NCI-H146 treated with DMSO at 0.1 percent for 48 hours (cell line): ENCODE results near the gene C11orf21.

ENCODE experiments used
- DNase-seq: peaks from one replicate; lab custom pipeline; 2025; ENCODE audit not compliant: unreplicated experiment; lab: John Stamatoyannopoulos, UW

The C11orf21 gene

DNA sequence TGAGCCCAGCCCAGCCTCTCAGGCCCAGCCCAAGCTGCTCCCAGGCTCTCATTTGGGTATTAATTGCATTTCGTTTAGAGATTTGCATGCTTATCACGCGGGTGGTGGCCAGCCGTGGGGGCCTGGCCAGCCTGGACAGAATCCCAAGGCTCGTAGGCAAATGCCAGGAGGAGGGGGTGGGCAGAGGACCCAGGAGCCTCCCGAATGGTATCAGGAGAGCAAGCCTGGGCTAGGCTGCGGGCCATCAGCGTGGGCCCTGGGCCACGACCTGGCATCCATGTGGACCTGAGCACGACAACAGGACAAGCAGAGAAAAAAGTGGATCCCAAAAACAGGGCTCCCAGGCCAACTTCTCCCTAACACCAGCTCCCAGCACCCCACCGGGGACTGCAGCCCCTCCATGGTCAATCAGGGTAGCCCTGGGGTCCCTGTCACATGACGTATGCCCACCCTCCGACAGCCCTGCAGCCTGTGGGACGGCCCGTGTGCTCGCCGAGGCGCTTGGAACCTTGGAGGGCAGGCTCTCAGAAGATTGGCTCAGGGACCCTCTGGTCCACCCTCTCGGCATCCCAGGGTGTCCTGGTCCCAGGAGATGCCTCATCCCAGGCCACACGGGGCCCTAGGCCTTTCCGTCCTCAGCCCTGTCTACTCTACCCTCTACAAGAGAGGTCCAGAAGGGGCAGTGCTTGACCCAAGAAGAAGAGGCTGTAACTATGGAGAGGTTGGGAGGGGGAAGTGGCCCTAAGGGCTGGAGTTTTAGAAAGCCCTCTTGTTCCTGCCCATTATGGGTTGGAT is 40.1 kb downstream of the C11orf21 start:
- DNase-seq, result no peak

DNA sequence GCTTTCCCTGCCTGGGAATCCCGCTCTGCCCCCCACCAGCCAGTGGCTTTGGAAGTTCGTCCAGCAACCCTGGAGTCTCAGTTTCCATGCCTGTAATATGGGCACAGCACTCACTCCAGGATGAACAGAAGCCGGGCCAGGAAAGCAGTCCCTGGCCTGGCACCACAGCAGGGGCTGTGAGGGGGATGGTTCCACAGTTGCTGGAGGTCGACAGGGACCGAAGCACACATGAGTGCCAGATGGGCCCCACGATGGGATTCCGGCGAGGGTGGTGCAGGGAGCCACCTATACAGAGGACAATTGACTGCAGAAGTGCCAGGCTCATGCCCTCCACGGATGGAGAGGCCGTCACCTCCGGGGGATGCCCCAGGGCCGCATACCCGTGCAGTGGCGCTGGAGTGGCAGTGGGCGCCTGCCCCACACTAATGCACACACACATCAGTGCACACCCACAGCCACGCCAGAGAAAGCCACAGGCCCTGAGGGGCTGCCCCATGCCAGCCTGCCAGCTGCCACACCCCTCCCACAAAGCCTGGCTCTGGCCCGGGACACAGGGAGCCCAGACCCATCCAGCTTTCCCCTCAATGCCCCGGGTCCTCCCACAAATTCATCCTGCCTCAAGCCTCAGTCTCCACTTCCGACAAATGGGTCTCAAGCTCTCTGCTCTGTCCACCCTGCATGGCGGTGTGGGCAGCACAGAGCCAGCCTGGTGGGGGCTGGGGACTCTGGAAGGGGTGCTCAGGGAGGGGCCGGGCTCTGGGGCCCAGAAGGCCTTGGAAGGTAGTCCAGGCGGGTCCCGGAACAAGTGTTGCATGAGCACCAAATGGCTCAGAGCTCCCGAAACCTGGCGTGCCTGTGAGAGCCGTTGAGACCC is 41.0 kb downstream of the C11orf21 start:
- DNase-seq, result no peak

- no peak for DNase-seq
Measured at GRCh38 chr11:2259897-2260451, 41.7 kb downstream of the C11orf21 start.

- no peak for DNase-seq
Measured at GRCh38 chr11:2259466-2259830, 42.3 kb downstream of the C11orf21 start.

DNA sequence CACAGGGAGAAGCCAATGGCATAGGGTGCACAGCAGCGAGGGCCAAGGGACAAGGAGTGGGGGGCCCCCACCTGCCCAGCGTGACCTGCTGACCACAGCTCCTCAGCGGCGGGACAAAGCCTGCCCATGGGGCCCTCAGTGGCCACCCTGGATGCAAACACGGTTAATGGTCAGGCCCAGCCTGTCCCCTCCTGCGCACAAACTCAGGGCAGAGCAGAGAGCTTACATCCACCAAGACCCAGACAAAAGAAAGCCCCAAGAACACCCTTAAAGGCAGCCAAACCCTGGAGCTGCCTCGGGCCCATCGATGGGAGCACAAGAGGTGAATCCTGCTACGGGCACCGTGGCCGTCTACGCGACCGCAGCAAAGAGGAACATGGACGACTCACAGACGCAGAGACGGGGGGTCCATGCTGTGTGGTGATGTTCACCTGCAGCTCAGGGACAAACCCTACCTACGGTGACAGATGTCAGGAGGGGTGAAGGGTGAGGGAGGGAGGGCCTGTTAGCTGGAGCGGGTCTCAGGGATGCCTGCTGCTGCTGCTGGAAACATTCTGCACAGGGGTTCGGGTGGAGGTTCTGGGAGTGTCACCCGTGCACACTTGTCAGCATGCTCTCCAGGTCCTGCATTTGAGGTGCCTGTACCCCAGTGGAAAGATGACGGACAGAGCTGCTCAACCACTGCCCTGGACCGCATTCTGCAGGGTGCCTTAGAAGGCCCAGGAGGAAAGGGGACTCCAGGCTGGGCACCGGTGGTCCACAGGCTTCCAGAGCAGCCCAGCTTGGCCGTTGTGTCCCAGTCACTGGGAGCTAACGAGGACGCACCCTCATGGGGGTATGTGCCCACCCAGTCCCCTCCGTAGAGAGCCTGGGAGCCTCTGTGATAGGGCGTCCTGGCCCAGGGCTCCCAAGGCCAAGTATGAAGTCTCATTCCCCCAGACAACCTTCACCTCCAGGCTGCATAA is 42.9 kb downstream of the C11orf21 start:
- no peak for DNase-seq

DNA sequence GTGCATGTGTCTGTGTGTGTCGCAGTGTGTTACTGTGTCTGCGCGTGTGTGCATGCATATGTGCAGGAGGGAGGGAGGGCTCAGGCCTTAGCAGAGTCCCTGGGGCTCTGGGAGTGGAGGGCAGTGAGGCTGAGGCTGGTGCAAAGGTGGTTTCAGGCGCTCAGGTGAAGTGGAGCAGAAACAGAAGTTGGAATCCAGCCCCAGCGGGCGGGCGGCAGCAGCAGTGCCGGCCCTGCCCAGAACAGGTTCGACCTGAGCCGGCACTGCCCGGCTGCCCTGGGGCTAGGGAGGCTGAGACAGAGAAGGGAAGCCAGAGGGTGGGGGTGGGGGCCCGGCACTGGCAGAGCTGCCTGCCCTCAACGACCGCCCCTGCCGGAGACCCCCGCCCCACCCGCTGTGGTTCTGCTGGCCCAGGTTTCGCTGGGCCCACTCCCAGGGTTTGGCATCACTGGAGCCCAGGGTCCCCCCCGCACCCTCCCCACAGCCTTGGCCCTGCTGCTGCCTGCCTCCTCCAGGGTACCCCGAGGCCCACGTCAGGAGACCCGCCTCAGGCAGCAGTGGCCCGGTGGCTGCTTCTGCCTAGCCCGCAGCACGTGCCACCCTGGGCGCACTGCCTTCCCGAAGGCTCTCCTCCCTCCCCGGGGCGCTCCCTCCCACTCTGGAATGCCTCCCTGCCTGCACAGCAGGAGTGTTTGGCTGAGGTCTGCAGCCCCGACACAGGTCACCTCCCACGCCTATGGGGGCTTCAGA is 44.6 kb downstream of the C11orf21 start:
- no peak for DNase-seq

GRCh38 chr11:2256293-2256913 is 45.3 kb downstream of the C11orf21 start:
- DNase-seq, result no peak

DNA sequence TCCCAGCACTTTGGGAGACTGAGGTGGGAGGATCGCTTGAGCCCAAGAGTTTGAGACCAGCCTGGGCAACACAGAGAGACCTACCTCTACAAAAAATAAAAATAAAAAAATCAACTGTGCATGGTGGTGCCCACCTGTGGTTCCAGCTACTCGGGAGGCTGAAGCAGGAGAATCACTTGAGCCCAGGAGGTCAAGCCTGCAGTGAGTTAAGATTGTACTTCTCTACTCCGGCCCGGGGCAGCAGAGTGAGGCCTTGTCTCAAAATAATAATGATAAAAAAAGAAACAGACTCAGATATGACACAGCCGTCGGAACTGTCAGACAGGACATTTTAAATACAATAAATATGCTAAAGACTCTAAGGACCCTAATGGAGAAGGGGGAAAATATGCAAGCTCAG is 49.7 kb downstream of the C11orf21 start:
- DNase-seq, result no peak

- no peak for DNase-seq
Measured at GRCh38 chr11:2251138-2251537, 50.6 kb downstream of the C11orf21 start.

GRCh38 chr11:2250485-2250884 is 51.2 kb downstream of the C11orf21 start:
- no peak for DNase-seq

DNA sequence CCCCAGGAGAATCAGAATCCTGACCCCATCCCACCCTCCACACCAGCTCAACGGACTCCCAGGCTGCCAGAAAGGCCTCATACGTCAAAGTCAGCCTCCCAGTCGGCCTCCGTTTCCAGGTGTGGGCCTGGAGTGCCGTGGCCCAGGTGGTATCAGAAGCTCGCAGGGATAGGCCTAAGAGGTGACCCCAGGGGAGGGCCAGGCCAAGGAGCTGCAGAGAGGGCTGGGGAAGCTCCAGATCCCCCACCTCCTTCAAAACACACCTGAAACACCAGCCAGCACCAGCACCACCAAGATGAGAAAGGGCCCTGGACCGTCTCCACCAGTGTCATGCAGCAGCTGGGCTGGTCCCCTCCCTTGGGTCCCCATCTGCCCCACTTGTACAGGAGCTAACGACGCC is 51.7 kb downstream of the C11orf21 start:
- DNase-seq, result no peak

DNA sequence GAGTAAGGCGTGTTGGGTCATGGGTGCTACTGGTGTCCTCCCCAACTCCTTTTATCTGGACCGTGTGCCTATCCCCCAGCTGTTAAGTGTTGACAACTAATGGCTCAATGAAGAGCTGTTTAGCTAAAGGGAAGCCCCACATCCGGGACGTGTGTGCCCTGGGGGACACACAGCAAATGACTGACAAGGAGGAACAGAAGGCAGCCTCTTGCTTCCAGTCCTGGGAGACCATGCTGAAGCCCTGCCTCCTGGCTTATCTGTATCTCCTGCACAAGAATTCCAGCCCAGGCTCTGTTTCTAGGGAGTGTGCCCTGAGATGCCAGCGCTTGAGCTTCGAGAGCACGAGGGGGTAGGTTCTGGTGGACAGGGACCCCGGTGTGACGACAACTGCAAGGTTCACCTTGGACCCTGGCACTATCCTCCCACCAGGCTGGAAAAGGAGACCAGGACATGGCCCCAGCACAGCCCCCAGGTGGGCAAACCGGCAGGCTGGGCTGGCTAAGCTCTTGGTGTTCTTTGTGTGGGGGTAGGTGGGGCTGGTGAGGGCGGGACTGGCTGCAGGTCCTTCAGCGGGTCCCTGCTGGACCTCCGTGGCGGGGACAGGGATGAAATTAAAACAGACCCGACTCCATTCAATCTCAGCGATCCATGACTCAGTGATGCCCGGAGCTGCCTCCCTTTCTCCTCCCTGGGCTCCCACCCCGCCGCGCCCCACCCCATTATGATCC is 52.4 kb downstream of the C11orf21 start:
- DNase-seq, result no peak

DNA sequence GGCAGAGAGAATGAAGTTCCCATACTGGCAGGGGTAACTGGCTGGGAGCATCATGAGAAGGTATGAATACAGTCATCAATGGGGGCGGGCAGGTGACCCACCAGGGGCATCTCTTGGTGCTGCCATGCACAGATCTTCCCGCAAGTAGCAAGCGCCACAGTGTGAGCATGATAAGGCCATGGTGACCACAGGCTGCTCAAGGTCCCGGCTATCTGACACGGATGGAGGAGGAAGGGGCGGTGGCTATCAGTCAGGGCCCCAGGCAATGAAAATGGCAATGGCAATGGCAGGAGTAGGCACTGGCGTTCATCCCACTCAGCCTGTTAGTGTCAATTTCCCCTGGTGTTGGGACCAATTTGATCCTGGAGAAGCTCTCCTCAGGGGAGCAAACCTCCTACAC is 53.0 kb downstream of the C11orf21 start:
- no peak for DNase-seq

DNA sequence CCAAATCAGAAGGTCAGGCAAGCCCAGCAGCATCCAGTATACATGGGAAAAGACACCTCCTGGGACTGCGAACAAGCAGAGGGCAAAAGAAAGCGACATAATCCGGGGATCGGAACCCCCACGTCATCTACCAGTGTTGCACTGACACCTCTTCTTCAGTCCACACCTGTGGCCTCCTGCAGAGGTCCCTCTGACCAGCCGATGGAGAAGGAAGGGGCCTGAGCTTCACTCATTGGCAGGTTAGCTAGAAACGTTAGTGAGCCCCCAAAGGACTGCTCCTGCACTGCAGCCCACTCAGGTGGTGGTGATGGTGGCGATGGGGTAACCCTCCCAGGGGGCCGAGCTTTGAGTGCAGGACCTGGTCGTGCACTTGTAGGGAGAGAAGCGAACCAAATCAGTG is 53.5 kb downstream of the C11orf21 start:
- DNase-seq, result no peak

DNA sequence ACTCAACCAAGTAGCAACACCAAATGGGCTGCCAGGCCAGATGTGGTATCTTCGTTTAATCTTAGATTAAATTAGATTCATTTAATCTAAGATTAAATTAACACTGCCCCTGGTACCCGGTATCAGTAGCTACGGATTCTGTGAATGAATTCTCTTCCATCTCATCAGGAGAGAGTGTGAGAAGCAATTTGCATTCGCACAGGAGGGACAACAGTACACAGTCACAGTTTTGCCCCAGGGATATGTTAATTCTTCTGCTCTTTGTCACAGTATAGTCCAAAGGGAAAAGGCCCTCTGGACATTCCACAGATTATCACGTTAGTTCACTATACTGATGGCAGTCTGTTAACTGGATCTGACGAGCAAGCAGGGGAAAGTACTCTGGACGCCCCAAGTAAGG is 54.2 kb downstream of the C11orf21 start:
- no peak for DNase-seq
